ENCODE results near the gene PROKR2.
A peak's percentile ranks its signal among the peaks of the same experiment; 100 is the strongest.

PROKR2 gene

DNA sequence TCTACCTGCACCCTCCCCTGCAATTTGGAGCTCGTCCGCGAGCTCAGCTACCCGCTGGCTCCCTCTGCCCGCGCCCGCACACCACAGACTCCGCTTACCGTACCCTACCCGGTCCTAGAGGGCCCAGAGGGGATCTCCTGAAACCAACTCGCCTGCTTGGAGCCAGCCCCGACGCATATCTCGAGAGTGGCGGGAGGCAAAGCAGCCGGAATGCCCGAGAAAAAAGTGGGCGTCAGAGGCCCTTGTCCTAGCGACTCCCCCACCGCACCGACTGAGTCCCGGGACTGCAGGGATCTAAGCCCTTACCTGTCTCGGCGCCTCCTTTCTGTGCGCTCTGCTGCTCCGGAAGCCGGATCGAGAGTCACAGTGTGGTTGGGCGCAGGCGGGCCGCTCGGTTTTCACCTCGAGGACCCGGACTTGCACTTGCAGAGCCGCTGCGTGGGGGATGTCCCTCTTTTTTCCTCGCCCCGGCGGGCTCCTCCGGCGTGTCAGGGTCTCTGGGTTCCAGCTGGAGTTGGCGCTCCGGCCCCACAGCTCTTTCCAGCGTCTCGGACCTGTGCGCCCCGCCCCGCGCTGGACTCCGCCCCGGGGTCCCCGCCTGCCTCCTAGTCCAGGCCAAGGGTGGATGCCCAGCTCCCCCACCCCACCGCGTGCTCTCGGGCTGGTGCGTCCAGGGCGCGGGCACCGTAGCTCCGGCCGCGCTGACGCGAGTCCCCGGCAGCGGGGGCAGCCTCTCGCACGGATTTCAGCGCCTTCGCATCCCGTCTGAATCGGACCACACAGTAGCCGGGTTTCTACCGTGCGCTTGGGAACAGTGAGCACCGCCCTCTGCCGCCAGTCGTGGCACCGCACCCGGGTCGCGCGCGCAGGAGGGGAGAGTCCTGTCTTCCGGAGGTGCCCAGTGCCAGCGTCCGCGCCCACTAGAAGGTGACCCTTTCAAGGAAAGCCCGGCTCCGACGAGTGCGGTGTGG lies at the start of gene PROKR2:
TSS of gene PROKR2 (minus strand) at position 767 of the 971 bp plus-strand sequence. CDS start 2,585 bp downstream, outside the sequence.
- Histone ChIP-seq H3K36me3 (ENCODE audit: insufficient read depth, insufficient read length, low read length) (no peaks in the 10 kb centered on the region), H3K9me3 (ENCODE audit: insufficient read depth, low read length) (no peaks in the 10 kb centered on the region), H3K27me3 (ENCODE audit: insufficient read depth, insufficient read length) (peaks cover 58% of the 10 kb centered on the region), H3K4me3 (ENCODE audit: insufficient read length, low read depth) (peak within 1 kb of the TSS; percentile 64), H3K4me1 (ENCODE audit: insufficient read depth, insufficient read length) (peaks cover 4% of the 10 kb centered on the region), H3K9ac (ENCODE audit: insufficient read length, low read depth) (peak within 1 kb of the TSS; percentile 70)
- DNase-seq (ENCODE audit: low read depth, low spot score): peak; percentile 59
- TF ChIP-seq YY1 (IDR thresholded peaks at IDR 0.05; ENCODE audit: insufficient read depth, insufficient read length) (no peak), SUZ12 (IDR thresholded peaks at IDR 0.05; ENCODE audit: extremely low read depth, insufficient read depth, insufficient read length) (no peak), ZNF274 (IDR thresholded peaks at IDR 0.05; ENCODE audit: low read depth, low read length) (no peak)

DNA sequence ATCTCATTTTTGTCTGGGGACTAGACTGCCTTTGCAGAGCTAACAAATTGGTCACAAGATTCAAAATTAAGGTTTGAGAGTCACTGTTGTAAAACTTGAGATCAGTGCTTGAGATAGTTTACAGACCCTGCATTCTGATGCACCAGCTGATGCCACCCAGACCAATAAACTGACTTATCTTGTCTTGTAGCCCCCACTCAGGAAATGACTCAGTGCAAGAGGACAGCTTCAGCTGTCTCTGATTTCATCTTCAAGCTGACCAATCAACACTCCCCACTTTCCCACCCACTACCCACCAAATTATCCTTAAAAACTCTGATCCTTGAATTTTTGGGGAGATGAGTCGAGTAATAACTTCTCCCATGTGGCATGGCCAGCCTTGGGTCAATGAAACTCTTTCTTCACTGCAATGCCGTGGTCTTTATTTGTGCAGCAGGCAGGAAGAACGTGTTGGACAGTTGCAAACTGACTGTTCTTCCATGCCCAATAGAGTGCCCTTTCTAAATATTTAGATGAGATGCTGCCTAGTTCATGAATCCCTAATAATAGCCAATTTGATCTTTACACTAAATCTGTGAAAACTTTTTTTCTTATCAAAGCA lies 48.3 kb upstream of the PROKR2 start:
- TF ChIP-seq SUZ12 (IDR thresholded peaks at IDR 0.05; ENCODE audit: extremely low read depth, insufficient read depth, insufficient read length): no peak
- TF ChIP-seq YY1 (IDR thresholded peaks at IDR 0.05; ENCODE audit: insufficient read depth, insufficient read length): no peak
- no peak for TF ChIP-seq ZNF274 (IDR thresholded peaks at IDR 0.05; ENCODE audit: low read depth, low read length)
- Histone ChIP-seq H3K9ac (ENCODE audit: insufficient read length, low read depth) (no peak overlapping the region), H3K4me1 (ENCODE audit: insufficient read depth, insufficient read length) (no peaks in the 10 kb centered on the region), H3K27me3 (ENCODE audit: insufficient read depth, insufficient read length) (no peaks in the 10 kb centered on the region), H3K4me3 (ENCODE audit: insufficient read length, low read depth) (no peak overlapping the region), H3K9me3 (ENCODE audit: insufficient read depth, low read length) (peaks cover 26% of the 10 kb centered on the region; the same call in 1 of the 2 replicates), H3K36me3 (ENCODE audit: insufficient read depth, insufficient read length, low read length) (no peaks in the 10 kb centered on the region)
- no peak for DNase-seq (ENCODE audit: low read depth, low spot score)

DNA sequence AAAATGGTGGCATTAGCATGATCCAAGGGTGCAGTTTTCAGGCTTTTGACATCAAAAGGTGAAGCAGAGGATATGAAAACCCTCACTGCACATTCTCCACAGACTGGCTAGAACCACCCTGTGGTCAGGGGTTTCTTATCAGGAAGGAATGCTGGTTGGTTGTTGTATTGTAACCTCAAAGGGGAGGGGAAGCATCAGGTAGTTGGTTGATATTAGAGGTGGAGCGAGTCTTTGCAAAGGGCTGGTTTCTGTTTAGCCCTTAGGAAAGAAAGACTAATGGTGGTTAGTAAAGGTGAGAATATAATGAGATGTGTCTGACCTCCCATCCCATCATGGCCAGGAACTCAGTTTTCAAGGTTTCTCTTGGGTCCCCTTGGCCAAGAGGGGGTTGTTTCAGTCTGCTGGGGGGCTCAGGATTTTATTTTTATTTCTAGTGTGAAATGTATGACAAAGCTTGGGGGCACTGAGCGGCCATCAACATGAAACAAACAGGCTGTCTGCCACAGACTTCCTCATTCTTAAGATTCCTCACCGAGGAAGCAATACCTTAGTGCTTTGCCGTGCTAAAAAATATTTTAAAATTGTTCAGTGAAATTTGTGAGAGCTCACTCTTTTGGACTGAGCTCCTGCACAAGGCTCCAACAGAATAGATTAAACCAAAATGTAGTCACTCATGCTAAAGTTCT lies 47.5 kb upstream of the PROKR2 start:
- no peak overlapping the region for H3K9ac ChIP-seq (ENCODE audit: insufficient read length, low read depth)
- no peak for DNase-seq (ENCODE audit: low read depth, low spot score)
- TF ChIP-seq SUZ12 (IDR thresholded peaks at IDR 0.05; ENCODE audit: extremely low read depth, insufficient read depth, insufficient read length): no peak
- no peak for TF ChIP-seq YY1 (IDR thresholded peaks at IDR 0.05; ENCODE audit: insufficient read depth, insufficient read length)

DNA sequence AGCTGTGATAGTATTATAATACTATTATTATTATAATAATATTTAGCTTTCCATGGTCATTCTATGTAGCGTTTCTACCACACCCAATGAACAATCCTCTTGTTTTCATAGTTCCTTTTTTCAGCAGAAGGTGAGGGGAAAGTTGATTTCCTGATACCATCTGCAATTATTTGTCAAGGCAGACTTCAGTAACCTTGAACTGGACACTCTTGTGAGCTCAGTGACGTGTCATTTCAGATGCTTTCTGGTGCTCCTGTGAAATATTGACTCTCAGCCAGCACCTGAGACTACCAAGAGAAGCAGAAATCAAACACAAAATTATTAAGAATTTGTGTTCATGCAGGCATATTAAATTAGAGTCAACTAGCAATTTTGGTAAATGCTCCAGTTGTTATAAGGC lies 46.0 kb upstream of the PROKR2 start:
- Histone ChIP-seq H3K27me3 (ENCODE audit: insufficient read depth, insufficient read length) (no peaks in the 10 kb centered on the region), H3K9me3 (ENCODE audit: insufficient read depth, low read length) (peaks cover 25% of the 10 kb centered on the region; the same call in 1 of the 2 replicates), H3K4me3 (ENCODE audit: insufficient read length, low read depth) (no peak overlapping the region), H3K9ac (ENCODE audit: insufficient read length, low read depth) (no peak overlapping the region), H3K4me1 (ENCODE audit: insufficient read depth, insufficient read length) (no peaks in the 10 kb centered on the region), H3K36me3 (ENCODE audit: insufficient read depth, insufficient read length, low read length) (no peaks in the 10 kb centered on the region)
- TF ChIP-seq SUZ12 (IDR thresholded peaks at IDR 0.05; ENCODE audit: extremely low read depth, insufficient read depth, insufficient read length) (no peak), YY1 (IDR thresholded peaks at IDR 0.05; ENCODE audit: insufficient read depth, insufficient read length) (no peak), ZNF274 (IDR thresholded peaks at IDR 0.05; ENCODE audit: low read depth, low read length) (no peak)
- DNase-seq (ENCODE audit: low read depth, low spot score): no peak

More for the DNA sequence above, 47.5 kb upstream of the PROKR2 start:
- Histone ChIP-seq H3K9me3 (ENCODE audit: insufficient read depth, low read length) (peaks cover 26% of the 10 kb centered on the region; the same call in 1 of the 2 replicates), H3K4me1 (ENCODE audit: insufficient read depth, insufficient read length) (no peaks in the 10 kb centered on the region), H3K27me3 (ENCODE audit: insufficient read depth, insufficient read length) (no peaks in the 10 kb centered on the region), H3K4me3 (ENCODE audit: insufficient read length, low read depth) (no peak overlapping the region), H3K36me3 (ENCODE audit: insufficient read depth, insufficient read length, low read length) (no peaks in the 10 kb centered on the region)

DNA sequence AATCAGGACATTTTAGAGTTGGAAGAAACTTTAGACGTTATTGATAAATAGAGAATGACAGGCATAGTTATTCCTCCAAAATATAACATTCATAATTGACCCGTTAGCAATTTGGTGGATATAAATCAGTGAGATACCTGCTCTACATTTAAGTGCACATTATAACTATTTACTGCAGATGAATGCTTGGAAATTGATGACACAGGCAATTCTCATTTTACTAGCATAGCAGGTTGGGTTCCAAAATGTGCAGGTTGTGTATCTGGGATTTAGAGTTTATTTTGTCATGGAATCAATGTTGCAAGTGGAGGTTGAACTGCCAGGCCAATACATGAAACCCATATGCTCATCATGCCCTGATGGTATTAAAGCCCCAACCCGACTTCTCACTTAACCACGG lies 44.4 kb upstream of the PROKR2 start:
- TF ChIP-seq SUZ12 (IDR thresholded peaks at IDR 0.05; ENCODE audit: extremely low read depth, insufficient read depth, insufficient read length) (no peak), ZNF274 (IDR thresholded peaks at IDR 0.05; ENCODE audit: low read depth, low read length) (no peak), YY1 (IDR thresholded peaks at IDR 0.05; ENCODE audit: insufficient read depth, insufficient read length) (no peak)
- H3K4me1 ChIP-seq (ENCODE audit: insufficient read depth, insufficient read length): no peaks in the 10 kb centered on the region
- H3K4me3 ChIP-seq (ENCODE audit: insufficient read length, low read depth): no peak overlapping the region
- no peaks in the 10 kb centered on the region for H3K36me3 ChIP-seq (ENCODE audit: insufficient read depth, insufficient read length, low read length)
- peaks cover 14% of the 10 kb centered on the region; the same call in 1 of the 2 replicates for H3K9me3 ChIP-seq (ENCODE audit: insufficient read depth, low read length)
- no peaks in the 10 kb centered on the region for H3K27me3 ChIP-seq (ENCODE audit: insufficient read depth, insufficient read length)
- H3K9ac ChIP-seq (ENCODE audit: insufficient read length, low read depth): no peak overlapping the region
- no peak for DNase-seq (ENCODE audit: low read depth, low spot score)

DNA sequence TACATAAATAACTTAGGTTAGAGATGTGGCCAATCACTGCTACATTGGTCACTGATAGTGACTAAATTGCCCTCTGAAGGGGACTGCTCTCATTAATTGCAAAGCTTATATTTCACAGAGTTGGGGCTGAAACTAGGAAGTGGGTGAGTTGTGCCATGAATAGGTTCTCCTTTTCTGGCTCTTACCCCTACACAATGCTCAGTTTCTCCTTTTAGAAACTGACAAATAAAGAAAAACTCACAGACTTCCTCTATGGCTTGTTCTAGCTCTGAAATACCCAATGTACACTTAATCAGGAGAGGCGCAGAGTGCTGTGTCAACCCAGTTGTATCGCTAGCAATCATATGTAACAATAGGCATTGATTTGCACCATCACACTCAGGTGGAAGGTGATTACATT lies 41.2 kb upstream of the PROKR2 start:
- Histone ChIP-seq H3K9me3 (ENCODE audit: insufficient read depth, low read length) (no peaks in the 10 kb centered on the region; the same call in 1 of the 2 replicates), H3K36me3 (ENCODE audit: insufficient read depth, insufficient read length, low read length) (no peaks in the 10 kb centered on the region), H3K27me3 (ENCODE audit: insufficient read depth, insufficient read length) (no peaks in the 10 kb centered on the region), H3K4me3 (ENCODE audit: insufficient read length, low read depth) (no peak overlapping the region), H3K4me1 (ENCODE audit: insufficient read depth, insufficient read length) (no peaks in the 10 kb centered on the region), H3K9ac (ENCODE audit: insufficient read length, low read depth) (no peak overlapping the region)
- TF ChIP-seq SUZ12 (IDR thresholded peaks at IDR 0.05; ENCODE audit: extremely low read depth, insufficient read depth, insufficient read length): no peak
- TF ChIP-seq YY1 (IDR thresholded peaks at IDR 0.05; ENCODE audit: insufficient read depth, insufficient read length): no peak
- no peak for TF ChIP-seq ZNF274 (IDR thresholded peaks at IDR 0.05; ENCODE audit: low read depth, low read length)
- DNase-seq (ENCODE audit: low read depth, low spot score): no peak
